Iris pigment epithelial cell (primary cell): Measurements from ENCODE around the gene MANSC4.

ENCODE experiments used
- DNase-seq: peaks from one replicate; pipeline ENCODE4 v3.0.0-alpha.2; 2011; ENCODE audit warnings: low read depth

Gene MANSC4

GRCh38 chr12:27779920-27780611 is at the start of gene MANSC4, which contains the start of gene KLHL42:
Gene MANSC4 (minus strand): TSS chr12:27780236. CDS start chr12:27771276, 8,960 bp downstream.
Gene KLHL42 (plus strand): TSS chr12:27780233. CDS start chr12:27780331, 98 bp downstream.
- peak; percentile 76 for DNase-seq

DNA sequence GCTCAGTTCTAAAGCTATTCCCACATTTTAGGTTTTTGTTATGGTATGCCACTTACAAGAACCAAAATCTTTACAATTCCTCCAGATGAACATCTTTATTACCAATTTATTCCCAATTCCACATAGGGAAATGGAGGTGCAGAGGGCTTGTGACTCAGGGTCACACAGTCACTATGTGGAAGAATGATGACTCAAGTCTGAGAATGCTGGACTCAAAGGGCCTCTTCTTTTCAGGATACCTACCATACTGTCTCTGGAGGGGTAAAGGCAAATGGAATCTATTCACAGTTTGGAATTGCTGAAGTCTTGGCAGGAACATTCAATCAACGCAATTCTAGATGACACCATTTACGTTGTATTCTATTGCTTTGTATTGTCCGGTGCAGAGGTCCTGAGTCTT is 48.2 kb upstream of the MANSC4 start:
- DNase-seq = peak; percentile 20

DNA sequence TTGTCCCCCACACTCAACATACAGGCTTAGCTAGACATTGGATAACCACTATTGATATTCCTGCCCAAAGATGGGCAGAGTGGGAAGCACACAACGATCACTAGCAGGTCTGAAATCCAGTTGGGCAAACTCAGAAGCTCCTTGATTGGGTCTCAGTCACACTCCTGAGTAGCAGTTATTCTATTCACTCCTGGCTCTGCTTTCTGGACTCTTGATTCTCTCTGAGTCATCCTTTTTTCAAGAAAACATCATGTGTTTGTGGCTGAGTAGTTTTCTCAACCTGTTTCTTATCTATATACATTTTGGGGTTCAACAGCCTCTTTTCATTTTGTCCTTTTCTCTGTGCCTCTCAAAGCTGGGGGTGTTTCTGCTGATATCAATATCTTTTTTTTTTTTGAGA is 46.0 kb upstream of the MANSC4 start:
- peak; percentile 63 for DNase-seq

DNA sequence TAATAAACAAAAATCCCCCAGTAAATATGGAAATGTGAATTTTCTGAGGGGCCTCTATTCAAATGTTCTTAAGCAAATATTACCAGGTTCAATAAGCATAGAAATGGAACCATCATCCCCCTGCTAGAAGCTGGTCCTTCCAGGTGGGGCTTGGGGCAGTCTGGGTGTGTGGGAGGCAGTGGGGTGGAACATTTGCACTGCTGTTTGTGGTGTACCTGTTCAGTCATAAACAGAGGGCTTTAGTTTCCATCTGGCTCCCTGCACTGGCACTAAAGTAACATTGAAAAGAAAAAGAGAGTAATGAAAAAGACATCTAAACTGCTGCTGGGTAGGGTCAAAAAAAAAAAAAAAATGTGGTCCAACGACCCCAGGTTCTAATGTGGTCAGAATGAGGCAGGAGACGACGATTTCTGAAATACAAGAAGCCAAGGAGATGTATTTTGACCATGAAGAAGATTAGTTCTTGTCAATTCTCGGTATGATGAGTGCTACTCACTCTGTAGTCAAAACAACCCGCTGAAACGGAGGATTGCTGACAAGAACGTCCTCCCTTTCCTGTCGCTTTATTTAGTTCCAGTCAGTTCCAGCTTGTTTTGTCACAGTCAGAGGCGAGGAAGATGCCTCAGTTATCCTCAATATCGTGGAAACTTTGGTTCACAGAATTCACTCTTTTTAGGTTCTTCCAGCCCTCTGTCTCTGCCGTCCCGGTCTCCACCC is 44.2 kb upstream of the MANSC4 start:
- no peak for DNase-seq

GRCh38 chr12:27823038-27823437 is 43.0 kb upstream of the MANSC4 start:
- no peak for DNase-seq

DNA sequence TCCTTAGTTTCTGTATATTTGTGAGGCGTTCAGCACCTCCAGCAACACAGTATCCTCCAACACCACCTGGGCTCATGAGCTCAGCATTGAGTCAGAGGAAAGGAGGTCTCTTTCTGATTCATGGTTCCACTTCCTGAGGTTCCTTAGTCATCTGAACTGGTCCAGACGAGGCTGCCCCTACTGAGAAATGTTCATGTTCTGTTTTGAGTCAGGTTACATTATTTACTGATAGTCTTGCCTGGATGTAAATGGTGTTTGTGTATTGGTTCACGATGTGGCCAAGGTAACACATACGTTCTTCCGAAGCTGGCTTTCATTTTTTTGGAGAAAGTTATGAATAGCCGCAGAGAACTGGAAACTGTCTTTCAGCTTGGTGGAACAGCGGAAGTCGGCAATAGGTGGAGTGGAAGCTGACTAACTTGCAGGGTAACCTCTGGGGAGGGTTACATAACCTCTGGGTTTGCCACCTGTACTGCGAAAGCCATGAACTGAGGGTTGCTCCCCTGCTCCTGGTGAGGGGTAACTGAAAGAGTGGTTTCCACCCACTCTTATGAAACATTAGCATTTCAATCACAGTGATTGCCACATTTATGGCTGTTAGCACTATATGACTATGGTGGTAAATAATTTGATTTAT is 42.2 kb upstream of the MANSC4 start:
- peak; percentile 97 for DNase-seq

DNA sequence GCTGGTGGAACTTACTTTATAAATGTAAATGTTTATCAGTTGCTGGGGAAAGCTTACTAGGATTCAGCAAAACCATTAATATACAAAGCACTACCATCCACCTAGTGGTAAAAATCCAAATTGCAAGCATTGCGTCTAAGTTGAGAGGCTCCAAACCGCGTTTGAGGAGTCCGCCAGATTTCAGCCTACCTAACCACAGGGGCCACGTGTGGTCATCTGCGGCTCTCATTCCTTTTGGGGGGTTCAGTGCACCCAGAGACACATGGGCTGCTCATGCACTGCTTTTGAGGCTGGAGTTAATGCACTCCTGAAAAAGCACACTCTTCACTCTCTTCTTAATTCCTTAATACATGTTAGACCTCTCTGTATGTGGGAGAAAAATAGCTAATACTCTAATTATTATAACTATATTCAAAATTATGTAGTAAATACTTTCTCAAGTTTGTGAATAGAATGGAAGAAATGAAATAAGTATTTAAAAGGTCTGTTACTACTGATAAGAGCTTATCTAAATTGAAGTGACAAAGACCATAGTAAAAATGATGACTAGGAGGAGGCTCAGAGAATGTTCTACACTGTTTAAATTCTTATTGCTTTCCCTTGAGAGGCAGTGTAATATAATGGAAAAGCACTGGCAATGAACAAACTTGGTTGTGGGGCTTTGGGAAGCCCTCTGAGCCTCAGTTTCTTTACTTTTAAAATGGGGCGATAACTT is 41.4 kb upstream of the MANSC4 start:
- DNase-seq = peak; percentile 89

- DNase-seq = no peak
These were observed 40.5 kb upstream of the MANSC4 start for GRCh38 chr12:27820564-27820963.

GRCh38 chr12:27818401-27818918 is 38.4 kb upstream of the MANSC4 start:
- peak; percentile 29 for DNase-seq

DNA sequence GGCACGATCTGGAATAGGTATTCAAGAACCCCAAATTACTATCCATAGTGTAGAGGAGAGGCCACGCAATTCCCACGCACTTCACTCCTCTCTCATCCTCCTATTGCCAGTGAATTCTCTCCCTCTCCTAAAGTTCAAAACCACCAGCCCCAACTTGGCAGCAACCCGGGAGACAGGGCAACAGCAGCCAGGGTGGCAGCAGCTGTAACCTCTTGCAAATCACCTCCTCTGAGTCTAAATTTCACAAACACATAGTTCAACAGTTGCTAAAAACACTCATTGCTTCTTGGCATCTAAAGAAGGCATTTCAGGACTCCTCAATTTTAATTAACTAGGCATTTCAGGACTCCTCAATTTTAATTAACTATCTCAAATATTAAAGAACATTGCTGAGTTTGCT is 37.7 kb upstream of the MANSC4 start:
- no peak for DNase-seq

DNA sequence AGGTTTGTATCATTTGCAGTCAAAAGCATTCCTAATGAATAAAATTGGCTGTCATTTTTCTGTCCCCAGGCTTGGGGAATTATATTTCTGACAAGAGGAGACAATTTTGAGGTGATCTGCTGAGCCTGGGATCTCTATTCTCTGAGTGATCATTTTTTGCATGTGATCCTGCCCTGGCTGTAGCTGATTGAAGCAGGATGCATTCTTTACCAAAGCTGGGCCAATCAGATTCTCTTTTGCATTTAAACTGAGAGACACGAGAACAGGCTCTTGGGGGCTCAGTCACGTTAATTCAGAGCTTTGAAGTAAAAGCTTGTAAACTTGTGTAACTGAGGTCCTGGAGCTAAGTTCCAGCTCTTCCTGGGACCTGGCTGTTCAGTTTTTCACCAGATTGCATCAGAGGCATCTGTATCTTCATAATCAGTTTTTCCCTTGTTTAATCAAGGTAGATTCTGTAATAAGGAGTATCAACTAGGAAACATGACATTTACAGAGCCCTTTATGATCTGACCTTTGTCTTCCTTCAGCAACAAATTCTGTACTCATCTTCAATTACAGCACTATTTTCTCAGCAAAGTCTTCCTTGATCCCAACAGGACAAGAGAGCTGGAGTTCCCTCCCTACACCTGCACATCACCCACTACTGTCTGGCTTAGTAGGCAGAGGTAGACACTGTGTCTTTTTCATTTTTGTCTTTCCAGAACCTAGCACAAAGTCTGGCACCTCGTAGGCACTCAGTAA is 35.0 kb upstream of the MANSC4 start:
- DNase-seq = no peak

GRCh38 chr12:27814411-27814810 is 34.4 kb upstream of the MANSC4 start:
- no peak for DNase-seq

DNA sequence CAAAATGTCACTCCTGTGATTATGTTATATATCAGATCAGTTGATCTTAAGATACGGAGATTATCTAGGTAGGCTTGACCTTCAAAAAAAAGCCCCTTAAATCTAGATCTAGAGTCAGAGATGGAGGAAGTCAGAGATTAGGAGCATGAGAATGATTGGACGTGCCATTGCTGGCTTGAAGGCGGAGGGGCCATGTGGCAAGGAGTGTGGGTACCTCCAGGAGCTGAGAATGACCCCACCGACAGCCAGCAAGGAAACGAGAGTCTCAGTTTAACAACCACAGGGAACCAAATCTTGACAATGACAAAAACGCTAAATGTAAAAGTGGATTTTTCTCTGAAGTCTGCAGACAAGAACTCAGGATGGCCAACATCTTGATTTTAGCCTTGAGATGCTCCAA is 32.5 kb upstream of the MANSC4 start:
- DNase-seq = no peak

- DNase-seq = no peak
These were observed 30.7 kb upstream of the MANSC4 start for GRCh38 chr12:27810756-27811155.

DNA sequence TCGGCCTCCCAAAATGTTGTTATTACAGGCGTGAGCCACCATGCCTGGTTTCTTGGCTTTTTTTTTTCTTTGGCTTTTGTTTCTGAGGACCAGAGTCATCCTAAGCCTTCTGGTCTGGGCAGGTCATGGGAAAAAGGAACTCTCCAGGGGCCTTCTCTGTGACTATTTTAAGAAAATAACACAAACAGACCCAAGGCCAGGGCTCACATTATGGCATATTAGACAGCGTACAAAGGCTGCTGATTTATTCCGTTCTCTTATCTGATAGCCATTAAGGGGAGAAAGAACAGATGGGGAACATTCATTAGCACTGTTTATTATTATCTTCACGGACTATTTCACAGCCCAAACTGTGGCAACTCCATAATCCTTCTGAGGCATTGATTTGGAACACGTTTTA is 28.8 kb upstream of the MANSC4 start:
- DNase-seq = no peak

DNA sequence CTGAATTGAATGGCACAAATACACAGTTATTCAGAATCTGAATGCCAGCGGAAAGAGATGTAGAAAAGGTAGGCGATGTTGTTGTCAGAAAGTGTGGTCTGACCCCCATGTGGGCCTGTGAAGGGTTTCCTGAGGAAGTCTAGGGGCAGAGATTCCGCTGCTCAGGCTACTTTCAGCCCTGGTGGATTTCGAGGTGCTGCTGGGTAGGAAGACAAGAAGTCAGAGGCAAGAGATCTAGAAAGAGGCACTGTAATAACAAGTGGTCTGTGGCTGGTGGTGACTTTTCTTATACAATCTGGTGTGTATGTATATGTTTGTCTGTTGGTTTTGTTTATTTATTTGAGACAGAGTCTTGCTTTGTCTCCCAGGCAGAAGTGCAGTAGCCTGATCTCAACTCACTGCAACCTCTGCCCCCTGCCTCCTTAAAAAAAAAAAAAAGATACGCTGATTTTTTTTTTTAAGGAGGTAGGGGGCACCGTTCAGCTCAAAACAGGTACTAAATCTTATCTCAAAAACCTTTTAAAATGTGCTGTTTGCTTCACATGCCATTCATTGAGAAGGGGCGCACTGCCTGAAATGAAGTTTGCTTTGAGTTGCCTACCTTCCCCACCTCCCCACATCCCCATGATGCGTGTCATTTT is 27.1 kb upstream of the MANSC4 start:
- no peak for DNase-seq

- DNase-seq = no peak
These were observed 26.2 kb upstream of the MANSC4 start for GRCh38 chr12:27806259-27806658.

DNA sequence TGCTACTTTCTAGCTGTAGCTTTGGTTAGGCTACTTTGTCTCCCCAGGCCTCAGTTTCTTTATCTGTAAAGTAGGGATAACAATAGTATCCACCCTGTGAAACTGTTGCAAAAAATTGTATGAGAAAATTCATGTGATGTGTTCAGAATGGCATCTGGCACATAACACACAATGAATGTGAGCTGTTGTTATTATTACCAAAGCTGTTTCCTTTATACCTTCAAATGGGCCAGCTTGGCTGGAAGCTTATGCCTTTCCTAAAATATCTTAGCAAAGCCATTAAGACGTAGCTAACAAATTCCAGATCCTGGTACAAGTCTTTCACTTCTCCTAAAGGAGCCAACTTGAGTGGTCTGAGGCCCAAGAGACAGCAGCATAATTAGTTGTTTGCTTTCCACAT is 25.2 kb upstream of the MANSC4 start:
- no peak for DNase-seq

GRCh38 chr12:27802936-27803335 is 22.9 kb upstream of the MANSC4 start:
- no peak for DNase-seq

- DNase-seq = no peak
These were observed 22.5 kb upstream of the MANSC4 start for GRCh38 chr12:27802511-27802910.

GRCh38 chr12:27801630-27802029 is 21.6 kb upstream of the MANSC4 start:
- DNase-seq = no peak
